ENCODE data around the gene MATN1.

Gene MATN1

GRCh38 chr1:30732277-30732996 lies 9.1 kb upstream of the MATN1 start:
- Histone ChIP-seq H3K4me3 (replicated peaks; ENCODE audit: insufficient read depth, low read length) (no peak overlapping the region), H3K27ac (replicated peaks) (peak overlapping the region; percentile 63), H3K27me3 (ENCODE audit: insufficient read depth, poor library complexity, severe bottlenecking) (no peaks in the 10 kb centered on the region)
- TF ChIP-seq POLR2AphosphoS5 (IDR thresholded peaks at IDR 0.05; ENCODE audit: low read depth) (no peak), REST (IDR thresholded peaks at IDR 0.05; ENCODE audit: insufficient replicate concordance, low read depth) (no peak), SPI1 (IDR thresholded peaks at IDR 0.05; ENCODE audit: borderline replicate concordance, low read depth) (peak; percentile 36; the same call in 1 of the 2 replicates), GABPA (IDR thresholded peaks at IDR 0.05; ENCODE audit: low read depth) (no peak), CTCF (IDR thresholded peaks at IDR 0.05; ENCODE audit: insufficient read depth, low read length) (no peak)
- peak in 1 of 2 experiments; percentile 67 for DNase-seq (ENCODE audit: low read depth in 1 of 2, low spot score in 1 of 2)

GRCh38 chr1:30731806-30732276 lies 8.5 kb upstream of the MATN1 start:
- TF ChIP-seq GABPA (IDR thresholded peaks at IDR 0.05; ENCODE audit: low read depth) (no peak), CTCF (IDR thresholded peaks at IDR 0.05; ENCODE audit: insufficient read depth, low read length) (no peak), REST (IDR thresholded peaks at IDR 0.05; ENCODE audit: insufficient replicate concordance, low read depth) (no peak), POLR2AphosphoS5 (IDR thresholded peaks at IDR 0.05; ENCODE audit: low read depth) (no peak), SPI1 (IDR thresholded peaks at IDR 0.05; ENCODE audit: borderline replicate concordance, low read depth) (no peak)
- DNase-seq (ENCODE audit: low read depth in 1 of 2, low spot score in 1 of 2), result no peak
- H3K27ac ChIP-seq (replicated peaks), result no peak overlapping the region
- no peak overlapping the region for H3K4me3 ChIP-seq (replicated peaks; ENCODE audit: insufficient read depth, low read length)
- no peaks in the 10 kb centered on the region for H3K27me3 ChIP-seq (ENCODE audit: insufficient read depth, poor library complexity, severe bottlenecking)

- no peak for DNase-seq (ENCODE audit: low read depth in 1 of 2, low spot score in 1 of 2)
- H3K27ac ChIP-seq (replicated peaks), result no peak overlapping the region
- H3K27me3 ChIP-seq (ENCODE audit: insufficient read depth, poor library complexity, severe bottlenecking), result no peaks in the 10 kb centered on the region
- TF ChIP-seq REST (IDR thresholded peaks at IDR 0.05; ENCODE audit: insufficient replicate concordance, low read depth) (no peak), CTCF (IDR thresholded peaks at IDR 0.05; ENCODE audit: insufficient read depth, low read length) (no peak), GABPA (IDR thresholded peaks at IDR 0.05; ENCODE audit: low read depth) (no peak), POLR2AphosphoS5 (IDR thresholded peaks at IDR 0.05; ENCODE audit: low read depth) (no peak; the same call in 1 of the 2 replicates), SPI1 (IDR thresholded peaks at IDR 0.05; ENCODE audit: borderline replicate concordance, low read depth) (no peak)
- no peak overlapping the region for H3K4me3 ChIP-seq (replicated peaks; ENCODE audit: insufficient read depth, low read length)
Measured at GRCh38 chr1:30731109-30731805, 7.9 kb upstream of the MATN1 start.
